GM13977 (cell line): Measurements from ENCODE around the gene TMEM179.

Source experiments
- DNase-seq: peaks from one replicate; pipeline ENCODE4 v3.0.0; 2012; ENCODE audit warnings: low spot score
- in situ Hi-C: fragments of 300-500 bp; cut with MboI; formaldehyde crosslinking; loops from one replicate; pipeline ENCODE4 v1.12.0; 2022; ENCODE audit warnings: low sequenced_read_pairs, low pct_unique_long_range_greater_than_20kb, mixed read lengths, inconsistent platforms; ENCODE audit not compliant: unreplicated experiment
- TF ChIP-seq, protein P1 (sequence below): IDR thresholded peaks from 2 replicates; pipeline ENCODE4 v1.5.1; 2012; ENCODE audit warnings: mild to moderate bottlenecking, control low read depth; ENCODE audit not compliant: insufficient read depth; ENCODE audit errors: extremely low read depth, missing control alignments

Gene TMEM179

DNA sequence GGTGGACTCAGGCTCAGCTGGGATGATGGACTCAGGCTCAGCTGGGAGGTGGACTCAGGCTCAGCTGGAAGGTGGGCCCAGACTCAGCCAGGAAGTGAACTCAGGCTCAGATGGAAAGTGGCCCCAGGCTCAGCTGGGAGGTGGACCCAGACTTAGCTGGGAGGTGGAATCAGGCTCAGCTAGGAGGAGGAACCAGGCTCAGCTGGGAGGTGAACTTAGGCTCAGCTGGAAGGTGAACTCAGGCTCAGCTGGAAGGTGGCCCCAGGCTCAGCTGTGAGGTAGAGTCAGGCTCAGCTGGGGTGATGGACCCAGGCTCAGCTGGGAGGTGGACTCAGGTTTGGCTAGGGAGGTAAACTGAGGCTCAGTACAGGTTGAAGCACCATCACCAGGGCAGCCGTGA is 46.8 kb downstream of the TMEM179 start:
- in situ Hi-C loops, result no loop called here
- TF ChIP-seq, protein P1, sequence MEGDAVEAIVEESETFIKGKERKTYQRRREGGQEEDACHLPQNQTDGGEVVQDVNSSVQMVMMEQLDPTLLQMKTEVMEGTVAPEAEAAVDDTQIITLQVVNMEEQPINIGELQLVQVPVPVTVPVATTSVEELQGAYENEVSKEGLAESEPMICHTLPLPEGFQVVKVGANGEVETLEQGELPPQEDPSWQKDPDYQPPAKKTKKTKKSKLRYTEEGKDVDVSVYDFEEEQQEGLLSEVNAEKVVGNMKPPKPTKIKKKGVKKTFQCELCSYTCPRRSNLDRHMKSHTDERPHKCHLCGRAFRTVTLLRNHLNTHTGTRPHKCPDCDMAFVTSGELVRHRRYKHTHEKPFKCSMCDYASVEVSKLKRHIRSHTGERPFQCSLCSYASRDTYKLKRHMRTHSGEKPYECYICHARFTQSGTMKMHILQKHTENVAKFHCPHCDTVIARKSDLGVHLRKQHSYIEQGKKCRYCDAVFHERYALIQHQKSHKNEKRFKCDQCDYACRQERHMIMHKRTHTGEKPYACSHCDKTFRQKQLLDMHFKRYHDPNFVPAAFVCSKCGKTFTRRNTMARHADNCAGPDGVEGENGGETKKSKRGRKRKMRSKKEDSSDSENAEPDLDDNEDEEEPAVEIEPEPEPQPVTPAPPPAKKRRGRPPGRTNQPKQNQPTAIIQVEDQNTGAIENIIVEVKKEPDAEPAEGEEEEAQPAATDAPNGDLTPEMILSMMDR, result no peak
- DNase-seq, result no peak

DNA sequence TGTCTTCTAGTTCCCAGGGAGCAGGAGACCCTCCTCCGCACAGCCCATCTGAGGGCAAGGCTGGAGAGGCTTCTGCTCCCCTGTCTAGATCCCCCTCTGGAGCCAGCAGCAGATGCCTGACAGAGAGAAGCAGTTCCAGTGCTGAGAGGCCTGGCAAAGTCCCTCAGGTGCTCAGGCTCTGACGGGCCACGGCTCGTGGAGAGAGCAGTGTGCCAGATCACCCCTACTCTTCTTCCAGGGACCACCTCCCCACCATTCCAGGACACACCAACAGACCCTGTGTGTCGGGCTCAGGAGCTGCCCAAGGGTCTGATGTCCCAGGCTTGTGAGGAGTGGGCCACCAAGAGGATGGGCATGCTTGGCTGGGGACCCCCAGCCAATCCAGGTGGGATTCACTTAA is 47.5 kb downstream of the TMEM179 start:
- TF ChIP-seq, protein P1, result no peak
- in situ Hi-C loops, result no loop called here
- DNase-seq, result no peak

- in situ Hi-C loops, result no loop called here
- TF ChIP-seq, protein P1, result no peak
Observed at GRCh38 chr14:104556256-104557021, 48.1 kb downstream of the TMEM179 start.

GRCh38 chr14:104555430-104556255 is 48.9 kb downstream of the TMEM179 start:
- DNase-seq, result no peak
- in situ Hi-C loops, result no loop called here
- TF ChIP-seq, protein P1, result no peak

More at GRCh38 chr14:104556256-104557021, 48.1 kb downstream of the TMEM179 start:
- no peak for DNase-seq

DNA sequence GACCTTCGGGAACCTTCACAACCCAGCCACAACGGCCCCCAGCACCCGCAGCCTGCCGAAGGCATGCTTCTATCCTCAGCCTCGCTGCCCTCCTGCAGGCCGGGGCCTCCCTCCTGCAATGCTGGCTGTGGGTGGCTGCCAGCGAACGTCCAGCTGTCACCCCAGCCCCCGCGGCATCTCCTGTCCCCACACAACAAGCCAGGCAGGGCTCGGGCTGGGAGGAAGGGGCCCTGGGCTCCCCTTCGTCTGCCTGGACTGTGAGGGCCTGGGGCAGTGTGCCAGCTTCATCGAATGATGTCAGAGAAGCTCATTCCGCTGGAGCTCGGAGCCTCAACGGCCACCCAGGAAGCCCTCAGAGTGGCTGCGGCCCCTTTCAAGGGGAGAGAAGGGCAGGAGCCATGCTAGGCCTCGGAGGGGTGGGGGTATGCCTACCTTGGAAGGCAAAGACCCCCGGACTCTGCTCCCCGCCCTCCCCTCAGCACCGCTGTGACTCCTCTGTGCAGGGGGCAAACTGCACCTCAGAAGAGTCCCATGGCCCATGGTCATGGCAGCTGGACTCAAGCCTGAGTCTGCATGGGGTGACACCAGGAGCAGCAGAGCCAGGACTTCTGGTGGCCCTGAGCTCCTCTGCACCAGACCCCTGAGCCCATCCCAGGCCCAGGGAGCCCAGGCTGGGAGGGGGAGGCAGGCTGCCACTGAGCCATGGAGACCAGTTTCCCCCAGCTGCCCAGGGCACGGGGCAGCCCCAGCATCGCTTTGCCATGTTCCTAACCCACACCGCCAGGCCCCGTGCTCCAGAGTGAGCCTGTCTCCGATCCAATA is 49.8 kb downstream of the TMEM179 start:
- in situ Hi-C loops, result no loop called here
- TF ChIP-seq, protein P1, result no peak
- no peak for DNase-seq

- DNase-seq, result no peak
- in situ Hi-C loops, result no loop called here
- TF ChIP-seq, protein P1, result no peak
Observed at GRCh38 chr14:104554088-104554607, 50.4 kb downstream of the TMEM179 start.
